Sigmoid colon (tissue), 3 donors: ENCODE measurements around the gene PADI2.

Source experiments
- CTCF ChIP-seq, 4 experiments: fragments of 450-650 bp in 3 of 4; fragments of 200-600 bp in 1 of 4; IDR thresholded peaks; one replicate each; pipeline ENCODE4 v1.5.1; 2016 to 2019; ENCODE audit warnings: antibody characterized with exemption in 4 of 4, mild to moderate bottlenecking in 3 of 4, moderate library complexity in 2 of 4
- POLR2A ChIP-seq, 2 donors: fragments of 450-650 bp; IDR thresholded peaks; one replicate each; pipeline ENCODE4 v1.6.1; 2016; ENCODE audit warnings: antibody characterized with exemption in 2 of 2, mild to moderate bottlenecking in 2 of 2, moderate library complexity in 2 of 2

GRCh38 chr1:17108360-17108759 is 10.9 kb downstream of the PADI2 start:
- no peak for TF ChIP-seq POLR2A (IDR thresholded peaks at IDR 0.05)
- TF ChIP-seq CTCF (IDR thresholded peaks at IDR 0.05): no peak
